ENCODE data around the gene STXBP6. TPM values are rescaled to one million over a fixed set of nuclear protein-coding genes. Genes with fewer than 3 reads are reported as not detected.

Gene STXBP6
- total and polyA plus RNA-seq, 7 donors, result 7.1 to 32.8 (median 14.3) TPM

GRCh38 chr14:25044106-25044698, 5.7 kb downstream of the STXBP6 start:
- H3K4me1 ChIP-seq, result peaks cover 0 to 51% (median 26%) of the 10 kb centered on the region in 4 donors

GRCh38 chr14:25042362-25043299, 7.3 kb downstream of the STXBP6 start:
- 49 to 72% methylated on average over 14 of the region's 14 CpGs for WGBS, 2 donors
- peaks cover 0 to 41% (median 21%) of the 10 kb centered on the region in 4 donors for H3K4me1 ChIP-seq

More at GRCh38 chr14:25044106-25044698, 5.7 kb downstream of the STXBP6 start:
- no peaks in the 10 kb centered on the region for H3K27me3 ChIP-seq
- no peak overlapping the region for H3K4me3 ChIP-seq
- intact Hi-C loops (cut with DNase I), result loop anchor here (10.0 kb wide), 1 partner anchor 89 kb away; no protein-coding TSS in a partner anchor
- H3K27ac ChIP-seq, result no peak overlapping the region
- no peak for DNase-seq
- H3K9me3 ChIP-seq, result no peaks in the 10 kb centered on the region
- H3K36me3 ChIP-seq, result no peaks in the 10 kb centered on the region
- TF ChIP-seq CTCF (IDR thresholded peaks at IDR 0.05), result no peak
- no peak for TF ChIP-seq POLR2AphosphoS5 (IDR thresholded peaks at IDR 0.05)
- no peak for TF ChIP-seq POLR2A (IDR thresholded peaks at IDR 0.05)
- no peak for TF ChIP-seq EP300 (IDR thresholded peaks at IDR 0.05)
- 79% methylated on average over 7 of the region's 7 CpGs for WGBS, 2 donors

GRCh38 chr14:25041898-25042297, 8.0 kb downstream of the STXBP6 start:
- Histone ChIP-seq H3K9me3 (no peaks in the 10 kb centered on the region), H3K36me3 (no peaks in the 10 kb centered on the region), H3K4me3 (no peak overlapping the region), H3K27ac (no peak overlapping the region), H3K4me1 (peaks cover 0 to 43% (median 27%) of the 10 kb centered on the region in 4 donors), H3K27me3 (no peaks in the 10 kb centered on the region)
- 7 to 38% methylated on average over 2 of the region's 2 CpGs for WGBS, 2 donors
- intact Hi-C loops (cut with DNase I), result loop anchor here (10.0 kb wide), 1 partner anchor 87 kb away; no protein-coding TSS in a partner anchor
- no peak for TF ChIP-seq POLR2A (IDR thresholded peaks at IDR 0.05)
- TF ChIP-seq POLR2AphosphoS5 (IDR thresholded peaks at IDR 0.05), result peak in 1 of 4 donors; percentile 8
- DNase-seq, result no peak

More at GRCh38 chr14:25042362-25043299, 7.3 kb downstream of the STXBP6 start:
- no peaks in the 10 kb centered on the region for H3K36me3 ChIP-seq
- TF ChIP-seq CTCF (IDR thresholded peaks at IDR 0.05), result peak in 3 of 4 experiments; percentile 32 to 54 (median 51)
- no peak for TF ChIP-seq POLR2A (IDR thresholded peaks at IDR 0.05)
- TF ChIP-seq POLR2AphosphoS5 (IDR thresholded peaks at IDR 0.05), result no peak
- no peak for TF ChIP-seq EP300 (IDR thresholded peaks at IDR 0.05)
- no peaks in the 10 kb centered on the region for H3K9me3 ChIP-seq
- H3K4me3 ChIP-seq, result peak overlapping the region in 1 of 4 donors; percentile 6
- H3K27me3 ChIP-seq, result no peaks in the 10 kb centered on the region
- DNase-seq, result no peak
- peak overlapping the region in 1 of 4 donors; percentile 9 for H3K27ac ChIP-seq
- intact Hi-C loops (cut with DNase I), result loop anchor here (10.0 kb wide), 1 partner anchor 88 kb away; no protein-coding TSS in a partner anchor

GRCh38 chr14:25041484-25041883, 8.5 kb downstream of the STXBP6 start:
- Histone ChIP-seq H3K27ac (no peak overlapping the region), H3K9me3 (no peaks in the 10 kb centered on the region), H3K36me3 (no peaks in the 10 kb centered on the region), H3K27me3 (no peaks in the 10 kb centered on the region), H3K4me1 (peaks cover 0 to 40% (median 26%) of the 10 kb centered on the region in 4 donors), H3K4me3 (no peak overlapping the region)
- no peak for DNase-seq
- 19 to 59% methylated on average over 4 of the region's 4 CpGs for WGBS, 2 donors
- TF ChIP-seq POLR2AphosphoS5 (IDR thresholded peaks at IDR 0.05) (no peak), POLR2A (IDR thresholded peaks at IDR 0.05) (no peak), EP300 (IDR thresholded peaks at IDR 0.05) (no peak), CTCF (IDR thresholded peaks at IDR 0.05) (no peak)
- intact Hi-C loops (cut with DNase I), result loop anchor here (10.0 kb wide), 1 partner anchor 87 kb away; no protein-coding TSS in a partner anchor

GRCh38 chr14:25039933-25040332, 10.0 kb downstream of the STXBP6 start:
- TF ChIP-seq POLR2AphosphoS5 (IDR thresholded peaks at IDR 0.05), result no peak
- no peak for TF ChIP-seq CTCF (IDR thresholded peaks at IDR 0.05)
- DNase-seq, result no peak
- no peaks in the 10 kb centered on the region for H3K36me3 ChIP-seq
- H3K27me3 ChIP-seq, result no peaks in the 10 kb centered on the region
- H3K9me3 ChIP-seq, result no peaks in the 10 kb centered on the region
- WGBS, 2 donors, result 95% methylated on average over 5 of the region's 5 CpGs
- intact Hi-C loops (cut with DNase I), result loop anchor here (5.0 to 10.0 kb wide), 2 partner anchors 38 to 85 kb away; no protein-coding TSS in a partner anchor
- H3K4me1 ChIP-seq, result peaks cover 0 to 37% (median 25%) of the 10 kb centered on the region in 4 donors
- H3K4me3 ChIP-seq, result no peak overlapping the region
- no peak overlapping the region for H3K27ac ChIP-seq
